Measurements from ENCODE around the gene MACROD2. TPM values are rescaled to one million over a fixed set of nuclear protein-coding genes. Genes with fewer than 3 reads are reported as not detected.
"Not testable (repeated sequence)": the region's sequence is repeated elsewhere in the genome, so short reads cannot be mapped to it uniquely, and the experiment has no call there.

MACROD2 gene
- polyA plus RNA-seq, 1 donor = 3.9 TPM

DNA sequence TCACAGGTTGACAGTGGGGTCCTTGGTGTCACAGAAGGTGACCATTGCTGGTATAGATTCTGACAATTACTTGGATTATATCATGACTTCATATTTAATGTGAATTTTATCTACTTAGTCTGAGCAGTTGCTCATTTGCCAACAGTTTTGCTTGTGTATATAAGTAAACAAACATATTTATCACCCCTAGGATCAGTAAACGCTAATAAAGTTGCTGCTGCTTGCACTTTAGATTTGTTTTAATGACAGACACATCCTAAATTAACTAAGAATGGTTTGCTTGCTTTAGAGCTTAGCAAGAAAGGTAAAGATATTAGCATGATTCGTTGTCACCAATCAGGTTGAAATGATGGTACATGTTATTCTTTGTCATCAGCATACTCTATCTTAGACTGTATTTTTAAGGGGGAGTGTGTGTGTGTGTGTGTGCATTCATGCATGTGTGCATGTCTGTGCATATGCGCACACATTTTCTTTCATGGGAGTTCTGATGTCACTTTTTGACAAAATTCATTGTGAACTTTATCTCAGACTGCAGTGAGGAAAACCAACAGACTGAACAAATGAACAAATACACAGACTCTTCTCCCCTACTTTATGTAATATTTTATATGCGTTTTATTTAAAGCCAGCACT, 1124.7 kb downstream of the MACROD2 start:
- DNase-seq = no peak

DNA sequence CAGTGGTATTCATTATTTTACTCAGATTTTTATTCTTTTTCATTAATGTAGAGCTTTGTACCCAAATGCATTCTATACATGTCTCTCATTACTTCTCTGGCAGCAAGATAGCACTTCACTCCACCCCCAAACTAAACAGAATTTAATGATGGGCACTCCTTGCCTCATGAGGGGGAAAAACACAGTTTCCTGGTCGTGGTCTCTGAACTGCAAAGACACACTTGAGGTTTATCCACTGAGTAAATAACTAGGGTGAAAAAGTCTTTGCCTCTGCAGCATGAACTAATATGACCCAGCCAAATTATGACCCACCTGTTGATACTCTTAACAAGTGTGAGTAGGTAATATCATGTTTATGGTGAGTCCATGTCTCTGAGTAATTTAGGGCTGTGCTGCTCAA, 1127.3 kb downstream of the MACROD2 start:
- DNase-seq = no peak

DNA sequence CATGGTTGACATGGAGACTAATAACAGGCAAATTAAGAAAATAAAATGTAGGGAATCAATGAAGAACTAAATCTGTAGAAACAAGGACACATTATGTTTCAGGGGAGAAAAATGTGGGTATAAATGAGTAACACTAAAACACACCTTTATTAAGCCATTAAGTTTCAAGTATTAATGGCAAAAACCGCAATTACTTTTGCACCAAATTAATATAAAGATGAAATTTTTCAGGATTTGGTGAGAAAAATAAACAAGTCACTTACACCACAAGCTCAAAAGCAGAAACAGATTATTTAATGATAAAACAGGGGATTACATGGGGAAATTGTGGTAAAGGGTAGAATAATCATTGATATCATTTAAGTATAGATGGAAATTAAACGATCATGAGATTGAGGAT, 1135.9 kb downstream of the MACROD2 start:
- no peak for DNase-seq

DNA sequence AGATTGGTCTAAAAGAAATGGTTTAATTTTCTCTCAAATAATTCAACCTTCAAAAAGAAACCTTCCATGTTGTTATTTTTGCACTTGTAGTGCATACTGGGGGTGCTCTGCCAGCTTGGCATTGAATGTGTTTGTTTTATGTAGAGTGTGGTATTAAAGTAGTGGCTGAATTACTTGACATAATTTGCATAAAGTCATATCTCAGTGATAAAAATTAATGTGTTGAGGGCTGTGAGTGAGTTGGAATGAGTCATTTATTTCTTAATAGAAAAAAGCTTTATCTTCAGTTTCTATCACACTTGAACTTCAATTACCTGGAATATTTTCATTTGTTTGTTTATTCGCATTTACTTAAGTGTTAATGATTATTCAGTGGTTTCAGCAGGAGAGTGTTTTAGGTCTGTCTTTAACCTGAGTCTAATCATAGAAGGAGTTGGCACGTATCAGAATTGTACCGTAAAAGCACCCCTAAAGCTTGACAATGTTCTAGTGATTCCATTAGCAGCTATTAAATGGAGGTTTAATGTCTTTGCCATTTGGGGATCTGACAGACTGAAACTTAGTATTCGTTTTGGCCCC, 1143.3 kb downstream of the MACROD2 start:
- DNase-seq = no peak

DNA sequence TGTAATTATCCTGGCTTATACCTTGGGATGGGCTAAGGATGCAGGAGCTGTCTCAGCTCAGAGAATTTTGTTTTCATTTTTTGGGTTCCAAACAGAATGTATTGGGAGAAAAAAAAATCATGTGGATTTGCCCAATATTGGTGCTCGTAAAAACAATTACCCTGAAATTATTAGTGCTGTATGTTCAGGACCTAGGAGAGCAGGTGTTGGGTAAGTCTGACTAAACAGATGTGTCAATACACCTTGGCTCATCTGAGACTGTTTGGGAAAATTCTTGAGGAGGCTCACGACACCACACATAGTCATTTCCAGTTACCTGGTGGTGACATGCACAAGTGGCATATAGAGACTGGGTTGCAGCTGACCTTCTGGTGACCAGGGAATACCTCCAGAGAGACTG, 1144.2 kb downstream of the MACROD2 start:
- no peak for DNase-seq

DNA sequence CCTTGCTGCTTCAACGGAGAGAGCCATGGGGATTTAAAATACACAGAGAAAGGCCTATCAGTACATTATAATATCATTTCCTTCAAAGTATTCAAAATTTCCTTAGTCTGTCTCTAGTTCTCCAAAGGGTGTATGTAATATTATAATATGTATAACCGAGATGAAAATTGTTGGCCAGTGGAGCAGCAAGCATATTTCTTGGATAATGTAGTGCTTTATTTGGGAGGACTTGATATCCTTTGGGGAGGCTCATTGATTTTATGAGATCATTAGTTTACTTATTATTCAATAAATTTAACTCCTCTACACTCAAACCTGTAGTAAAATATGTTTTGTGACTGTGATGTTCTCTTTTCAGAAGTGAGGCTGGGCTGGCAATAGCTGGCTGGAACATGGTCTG, 1145.0 kb downstream of the MACROD2 start:
- DNase-seq = no peak

DNA sequence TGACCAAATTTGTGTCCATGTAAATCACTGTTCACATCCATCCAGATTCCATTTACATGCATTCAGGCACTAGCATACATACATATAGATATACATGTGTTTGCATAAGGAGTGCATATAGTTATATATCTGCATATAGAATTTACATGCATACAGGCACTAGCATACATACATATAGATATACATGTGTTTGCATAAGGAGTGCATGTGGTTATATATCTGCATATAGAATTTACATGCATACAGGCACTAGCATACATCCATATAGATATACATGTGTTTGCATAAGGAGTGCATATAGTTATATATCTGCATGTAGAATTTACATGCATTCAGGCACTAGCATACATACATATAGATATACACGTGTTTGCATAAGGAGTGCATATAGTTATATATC, 1145.6 kb downstream of the MACROD2 start:
- not testable (repeated sequence) for DNase-seq

DNA sequence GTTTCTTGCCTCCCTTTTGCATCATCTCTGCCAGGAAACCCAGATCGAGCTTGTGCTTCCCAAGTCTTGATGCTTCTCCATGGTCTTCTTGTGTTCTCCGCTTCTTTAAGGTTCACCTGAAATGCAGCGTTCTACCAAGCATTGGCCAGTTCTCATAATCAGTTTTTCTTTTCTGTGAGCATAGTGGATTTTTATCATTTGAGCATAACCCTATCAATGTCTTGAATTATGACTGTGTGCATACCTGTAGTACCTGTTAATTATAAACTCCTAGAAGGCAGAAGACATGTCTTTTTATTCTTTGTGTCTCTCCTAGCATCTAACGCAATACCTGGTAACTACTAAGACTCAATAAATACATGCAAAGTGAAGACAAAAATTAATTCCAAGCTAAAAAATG, 1146.5 kb downstream of the MACROD2 start:
- DNase-seq = no peak

DNA sequence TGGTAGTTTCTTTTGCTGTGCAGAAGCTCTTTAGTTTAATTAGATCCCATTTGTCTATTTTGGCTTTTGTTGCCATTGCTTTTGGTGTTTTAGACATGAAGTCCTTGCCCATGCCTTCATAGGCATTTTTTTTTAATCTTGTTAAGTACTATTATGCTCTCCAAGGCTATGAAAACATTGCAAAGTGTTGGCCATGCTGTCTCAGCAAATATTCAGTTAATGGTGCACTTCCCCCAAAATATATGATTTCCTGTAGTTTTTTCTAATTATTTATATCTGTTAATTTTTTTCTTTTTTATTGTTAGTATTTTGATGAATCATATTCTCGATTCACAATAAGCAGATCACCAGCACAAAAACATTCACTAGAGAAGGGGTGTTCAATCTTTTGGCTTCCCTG, 1148.2 kb downstream of the MACROD2 start:
- no peak for DNase-seq

DNA sequence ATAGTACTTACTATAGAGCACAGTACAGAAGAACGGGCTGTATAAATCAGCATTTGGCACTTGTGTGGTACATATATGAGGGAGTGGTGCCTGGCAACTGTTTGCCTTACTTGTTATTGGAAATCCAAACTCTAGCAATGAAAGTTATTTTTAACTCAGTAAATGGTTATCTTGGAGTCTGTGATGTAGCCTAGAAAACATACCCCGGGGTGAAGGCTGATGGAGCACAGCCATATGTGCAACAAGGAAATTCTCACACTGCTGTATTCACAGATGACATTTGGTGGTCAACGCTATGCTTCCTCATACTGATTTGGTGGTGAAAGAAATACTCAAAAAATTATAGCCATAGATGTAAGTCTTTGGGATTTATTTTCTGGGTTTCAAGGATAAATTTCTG, 1149.6 kb downstream of the MACROD2 start:
- no peak for DNase-seq

DNA sequence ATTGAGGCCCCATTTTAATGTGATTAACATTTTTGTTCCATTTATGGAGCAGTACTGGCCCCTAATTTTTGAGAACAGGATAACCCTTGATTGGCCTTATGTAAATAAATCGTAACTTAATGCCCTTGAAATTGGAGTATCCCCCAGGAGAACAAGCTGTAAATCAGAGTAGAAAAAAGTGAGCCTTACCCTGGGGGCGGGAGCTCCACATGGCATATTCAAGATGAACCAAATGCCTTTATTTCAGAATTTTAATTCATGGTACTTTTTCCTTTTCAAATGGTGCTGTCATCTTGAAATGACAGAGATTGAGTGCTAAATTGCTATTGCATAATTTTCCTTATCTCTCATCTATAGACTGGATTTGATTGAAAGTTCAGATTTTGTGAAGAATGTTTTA, 1151.6 kb downstream of the MACROD2 start:
- DNase-seq = no peak

DNA sequence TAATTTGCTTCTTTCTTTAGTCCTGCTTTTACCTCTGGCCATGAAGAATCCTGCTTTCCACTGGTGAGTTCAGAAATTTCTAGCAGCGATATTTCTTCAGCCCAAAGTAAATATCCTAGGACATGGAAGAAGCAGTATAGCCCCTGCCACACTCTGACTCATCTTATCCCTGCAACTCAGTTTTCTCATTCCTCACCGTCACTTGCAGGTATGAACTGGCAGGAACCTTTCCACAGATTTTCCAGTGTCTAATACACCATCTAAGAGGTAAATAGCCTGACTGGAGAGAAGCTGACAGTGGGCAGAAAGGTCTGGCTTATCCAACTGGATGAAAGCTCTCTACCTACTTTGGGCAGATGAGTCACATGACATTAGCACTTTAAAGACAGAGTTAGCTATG, 1158.8 kb downstream of the MACROD2 start:
- DNase-seq = no peak

DNA sequence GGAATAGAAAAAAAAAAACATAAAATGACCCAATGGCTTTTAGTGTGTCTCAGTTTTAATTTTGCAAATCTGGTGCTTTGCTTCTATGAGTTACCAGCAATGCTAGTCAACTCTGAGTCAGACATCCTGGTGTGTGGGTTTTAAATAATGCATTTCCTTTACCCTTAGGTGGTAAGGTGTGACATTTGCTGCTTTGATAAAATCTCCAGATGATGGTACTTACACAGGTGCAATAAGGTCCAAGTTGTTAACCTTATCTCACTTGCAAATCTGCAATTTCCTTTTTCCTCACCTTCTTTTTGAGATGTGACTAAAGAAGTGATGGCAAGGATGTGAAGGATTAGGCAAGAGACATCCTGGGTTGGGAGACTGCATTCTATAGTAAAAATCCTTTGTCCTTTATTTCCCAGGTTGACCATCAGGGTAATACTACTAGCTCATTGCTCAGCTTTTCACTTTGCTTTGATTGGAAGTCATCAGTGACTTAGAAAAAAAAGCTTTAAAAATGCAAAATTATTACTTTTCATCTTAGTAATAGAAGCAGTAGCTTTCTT, 1160.6 kb downstream of the MACROD2 start:
- no peak for DNase-seq

DNA sequence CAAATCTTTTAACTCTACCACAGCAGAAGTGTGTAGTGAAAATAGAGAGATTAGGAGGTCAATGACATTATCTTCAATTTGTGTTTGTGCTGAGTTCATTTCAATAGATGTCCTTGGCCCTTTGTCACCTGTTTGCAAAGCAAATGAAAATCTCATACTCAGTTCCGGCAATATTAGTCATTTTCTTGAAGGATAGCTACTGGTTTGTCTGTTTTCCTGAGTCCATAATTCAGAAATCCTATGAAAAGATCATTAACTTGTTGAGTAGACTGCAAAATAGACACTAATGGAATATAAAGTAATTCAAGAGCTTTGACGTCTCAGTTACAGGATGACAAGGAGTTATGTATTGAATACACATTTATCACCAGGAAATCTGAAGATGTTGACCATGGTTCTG, 1163.2 kb downstream of the MACROD2 start:
- no peak for DNase-seq

DNA sequence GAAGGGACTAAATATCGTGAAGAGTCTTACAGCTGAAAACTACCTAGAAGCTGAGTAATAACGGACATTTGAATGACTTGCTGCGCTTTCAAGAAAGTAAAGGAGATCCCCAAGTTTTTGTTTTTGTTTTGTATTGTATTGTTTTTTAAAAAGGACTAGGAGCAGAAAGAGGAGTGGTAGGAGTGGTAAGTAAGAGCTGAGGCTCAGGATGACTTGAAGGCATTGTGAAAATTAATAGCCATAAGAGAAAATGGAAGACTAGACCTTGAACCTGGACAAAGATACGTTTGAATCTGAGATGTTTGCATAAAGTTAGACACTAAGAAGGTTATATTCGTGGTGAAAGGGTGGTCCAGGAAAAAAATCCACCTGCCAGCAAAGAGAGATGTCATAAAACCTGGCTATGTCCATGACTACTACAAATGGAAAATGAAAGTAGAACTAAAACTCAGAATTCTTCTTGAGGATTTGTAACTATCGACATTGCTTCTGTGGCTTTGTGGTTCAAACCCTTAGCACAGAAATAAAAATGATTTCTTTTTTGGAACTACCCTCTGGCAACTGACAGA, 1166.8 kb downstream of the MACROD2 start:
- DNase-seq = no peak

DNA sequence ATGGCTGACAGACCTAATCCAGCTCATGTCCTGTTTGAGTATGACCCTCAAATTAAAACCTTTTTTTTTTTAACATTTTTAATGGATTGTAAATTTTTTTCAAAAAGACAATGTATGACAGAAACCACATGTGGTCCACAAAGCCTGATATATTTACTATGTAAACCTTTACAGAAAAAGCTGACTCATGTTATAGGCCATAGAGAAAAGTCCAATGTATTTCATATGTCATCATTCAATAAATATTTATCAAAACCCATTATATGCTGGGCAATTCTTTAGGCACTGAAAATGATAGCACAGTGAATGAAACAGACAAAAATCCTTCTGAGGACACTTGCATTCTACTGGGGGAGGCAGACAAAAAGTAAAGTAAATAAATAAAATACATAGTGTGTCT, 1168.3 kb downstream of the MACROD2 start:
- no peak for DNase-seq

DNA sequence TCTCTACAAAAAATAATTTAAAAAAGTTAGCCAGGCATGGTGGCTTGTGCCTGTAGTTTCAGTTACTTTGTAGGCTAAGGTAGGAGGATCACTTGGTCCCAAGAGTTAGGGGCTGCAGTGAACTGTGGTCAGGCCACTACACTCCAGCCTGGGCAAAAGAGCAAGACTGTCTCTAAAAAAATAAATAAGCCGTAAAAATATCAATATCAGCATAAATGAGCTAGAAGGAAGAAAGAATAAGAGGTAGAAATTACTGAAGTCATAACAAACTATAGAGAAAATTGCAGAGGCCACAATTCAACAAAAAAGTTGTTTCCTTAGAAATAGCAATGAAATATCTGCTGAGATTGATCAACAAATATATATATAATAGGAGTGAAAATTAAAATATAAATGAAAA, 1169.4 kb downstream of the MACROD2 start:
- no peak for DNase-seq

DNA sequence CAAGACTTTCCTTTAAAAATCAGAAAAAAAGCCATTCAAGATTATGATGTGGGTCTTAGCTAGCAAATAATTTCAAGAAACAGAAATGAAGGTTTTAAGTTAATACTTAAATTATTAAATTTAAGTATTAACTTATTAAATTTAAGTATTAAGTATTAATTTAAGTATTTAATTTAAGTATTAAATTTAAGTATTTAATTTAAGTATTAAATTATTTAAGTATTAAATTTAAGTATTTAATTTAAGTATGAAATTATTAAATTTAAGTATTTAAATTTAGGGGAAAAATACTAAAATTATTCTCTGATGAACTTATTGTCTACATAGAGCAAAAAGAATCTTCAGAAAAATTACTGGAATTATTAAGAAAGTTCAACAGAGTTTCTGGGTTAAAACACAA, 1171.4 kb downstream of the MACROD2 start:
- no peak for DNase-seq

DNA sequence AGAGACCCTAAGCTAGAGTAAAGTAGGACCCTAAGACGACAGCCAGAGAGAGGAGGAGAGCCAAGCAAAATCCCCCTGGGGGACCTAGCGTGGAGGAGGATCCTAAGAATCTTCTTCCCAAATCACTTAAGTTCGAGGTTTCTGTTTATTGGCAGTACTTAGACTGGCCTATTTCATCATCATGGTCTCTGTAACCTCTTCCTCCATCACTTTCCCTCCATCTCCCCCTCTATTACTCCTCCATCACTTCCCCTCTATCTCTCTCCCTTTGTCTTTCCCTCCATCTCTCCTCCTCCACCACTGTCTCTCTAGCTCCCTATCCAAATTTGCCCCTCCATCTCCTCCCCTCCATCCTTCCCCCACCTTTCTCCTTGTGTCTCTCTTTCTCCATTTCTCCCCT, 1175.7 kb downstream of the MACROD2 start:
- DNase-seq = no peak

DNA sequence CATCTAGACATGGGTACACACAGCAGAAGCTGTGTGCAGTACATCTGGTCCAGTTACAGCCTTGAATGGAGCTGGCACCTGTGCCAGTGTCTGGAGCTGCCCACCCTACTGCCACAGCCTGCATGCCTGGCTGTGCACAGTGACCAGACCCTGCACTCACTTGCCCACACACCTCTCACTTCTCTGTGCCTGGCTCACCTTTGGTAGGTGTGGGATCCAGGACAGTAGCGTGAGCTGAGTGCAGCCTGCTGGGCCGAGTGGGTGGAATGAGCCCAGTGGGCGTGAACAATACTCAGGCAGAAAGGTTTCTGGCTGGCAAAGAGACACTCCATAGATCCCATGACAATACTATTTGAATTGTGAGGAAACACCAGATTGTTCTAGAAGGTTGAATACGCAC, 1181.6 kb downstream of the MACROD2 start:
- DNase-seq = no peak

DNA sequence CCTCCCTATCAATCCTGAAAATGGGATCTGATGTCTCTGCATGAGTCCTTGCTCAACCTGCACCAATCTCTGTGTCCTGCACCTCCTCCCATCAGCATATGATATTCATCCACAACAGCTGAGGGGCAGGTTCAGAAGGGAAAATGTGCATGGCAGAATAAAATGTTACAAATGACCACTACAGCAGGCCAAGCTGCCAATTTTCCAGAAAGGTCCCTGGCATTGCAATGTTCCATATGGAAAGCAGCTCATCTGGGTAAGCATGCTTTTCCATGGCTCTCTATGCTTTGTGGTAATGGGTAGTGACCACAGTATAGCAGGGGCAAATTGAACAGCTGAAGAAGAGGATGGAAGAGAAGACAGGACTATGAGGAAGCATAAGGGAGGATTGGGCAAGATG, 1183.3 kb downstream of the MACROD2 start:
- DNase-seq = no peak

DNA sequence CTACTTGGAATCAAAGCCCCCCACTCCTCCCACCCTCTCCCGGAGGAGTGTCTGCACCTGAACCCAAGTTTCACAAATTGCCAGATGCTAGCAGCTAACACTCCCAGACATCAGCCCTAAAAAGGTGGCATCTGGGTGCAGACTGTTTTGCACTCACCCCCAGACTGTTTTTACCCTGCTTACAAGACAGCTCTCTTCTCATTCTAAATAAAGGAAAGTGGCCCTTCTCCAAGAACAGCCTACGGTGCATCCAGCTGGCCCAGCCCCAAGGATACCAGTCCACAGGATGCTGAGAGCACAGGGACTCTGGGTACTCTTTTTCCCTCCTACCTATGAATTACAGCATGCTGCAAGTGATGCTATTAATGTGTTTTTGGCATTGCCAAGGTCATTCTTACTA, 1184.1 kb downstream of the MACROD2 start:
- no peak for DNase-seq

DNA sequence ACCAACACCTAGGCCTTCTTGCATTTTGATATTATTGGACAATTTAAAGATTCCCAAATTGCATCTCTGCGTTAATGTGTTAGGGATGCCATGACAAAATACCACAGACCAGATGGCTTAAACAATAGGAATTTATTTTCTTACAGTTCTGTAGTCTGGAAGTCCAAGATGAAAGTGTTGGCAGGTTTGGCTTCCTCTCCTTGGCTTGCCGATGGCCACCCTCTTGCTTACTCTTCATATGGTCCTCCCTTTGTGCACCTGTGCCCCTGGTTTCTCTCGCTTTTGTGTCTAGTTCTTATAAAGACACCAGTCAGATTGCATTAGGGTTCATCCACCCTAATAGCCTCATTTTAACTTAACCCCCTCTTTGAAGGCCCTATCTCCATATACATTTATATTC, 1184.5 kb downstream of the MACROD2 start:
- no peak for DNase-seq

DNA sequence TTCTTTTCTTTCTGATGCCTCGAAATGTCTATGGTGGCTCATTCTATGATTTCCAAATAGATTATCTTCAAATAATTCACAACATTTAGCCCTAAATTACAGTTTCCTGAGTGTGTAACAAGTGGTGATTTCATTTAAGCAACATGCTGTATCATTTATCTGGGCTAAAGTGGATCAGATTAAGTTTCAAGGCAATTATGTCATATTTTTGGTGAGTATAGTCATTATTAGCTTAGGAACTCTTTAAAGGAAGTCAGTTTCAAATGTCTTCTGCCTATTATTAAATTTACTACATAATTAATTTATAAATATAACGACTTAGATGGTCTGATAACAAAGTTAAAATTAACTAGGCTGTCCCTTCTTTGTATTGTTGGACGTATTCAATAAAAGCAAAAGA, 1190.0 kb downstream of the MACROD2 start:
- no peak for DNase-seq
